Upper lobe of right lung (tissue), 1 donor: ENCODE data around the gene PLXNA4. TPM values are rescaled to one million over a fixed set of nuclear protein-coding genes. Genes with fewer than 3 reads are reported as not detected.
A peak's percentile ranks its signal among the peaks of the same experiment; 100 is the strongest.

Experiments
- ATAC-seq: fragments of 200-7000 bp; cut with Tn5 transposase; one replicate; pipeline ENCODE4 v1.9.1; 2020; ENCODE audit warnings: mild to moderate bottlenecking, moderate library complexity
- DNase-seq: peaks from one replicate; pipeline ENCODE4 v3.0.0-alpha.2; 2020
- H3K27ac ChIP-seq: fragments of 200-600 bp; one replicate; pipeline ENCODE4 v1.8.0; 2022
- H3K27me3 ChIP-seq: fragments of 200-600 bp; one replicate; pipeline ENCODE4 v1.8.0; 2022; ENCODE audit warnings: mild to moderate bottlenecking
- H3K36me3 ChIP-seq: fragments of 200-600 bp; one replicate; pipeline ENCODE4 v1.8.0; 2022
- H3K4me1 ChIP-seq: fragments of 200-600 bp; one replicate; pipeline ENCODE4 v1.8.0; 2022
- H3K4me3 ChIP-seq: fragments of 200-600 bp; one replicate; pipeline ENCODE4 v1.8.0; 2022; ENCODE audit warnings: mild to moderate bottlenecking
- H3K9me3 ChIP-seq: fragments of 200-600 bp; one replicate; pipeline ENCODE4 v1.8.0; 2022
- CTCF ChIP-seq: fragments of 200-600 bp; IDR thresholded peaks from one replicate; pipeline ENCODE4 v1.8.0; 2022; ENCODE audit warnings: antibody characterized with exemption
- intact Hi-C: fragments of 100-400 bp; cut with DNase I; formaldehyde crosslinking; loops from one replicate; pipeline ENCODE4 v1.11.0; 2022
- total RNA-seq: library from RNA; stranded (reverse); fragmentation: NEBNext Ultra II Directional; extraction: Animal tissue kit (Norgen Biotek cat#: 25700); gene quantifications from one replicate; pipeline ENCODE4 v1.2.1, GENCODE V29; 2021
- donor health status: DM: no; HTN: yes; CAD: no; lungs with severe emphysema.

PLXNA4 gene
- total RNA-seq, 1 donor from 2014 or later = 7.2 TPM

GRCh38 chr7:132250480-132251326 is 325.6 kb downstream of the PLXNA4 start:
- TF ChIP-seq CTCF = no peak
- no peaks in the 10 kb centered on the region for H3K27me3 ChIP-seq
- H3K4me1 ChIP-seq = no peaks in the 10 kb centered on the region
- H3K27ac ChIP-seq = no peak overlapping the region
- DNase-seq (no peak), ATAC-seq (no peak)
- H3K4me3 ChIP-seq = no peak overlapping the region
- H3K36me3 ChIP-seq = no peaks in the 10 kb centered on the region
- intact Hi-C loops = no loop called here
- no peaks in the 10 kb centered on the region for H3K9me3 ChIP-seq

GRCh38 chr7:132249256-132249971 is 326.9 kb downstream of the PLXNA4 start:
- intact Hi-C loops = no loop called here
- ATAC-seq = peak; percentile 37
- no peak overlapping the region for H3K4me3 ChIP-seq

GRCh38 chr7:132248841-132249240 is 327.4 kb downstream of the PLXNA4 start:
- intact Hi-C loops = no loop called here
- H3K27me3 ChIP-seq = no peaks in the 10 kb centered on the region
- TF ChIP-seq CTCF = no peak
- no peak overlapping the region for H3K27ac ChIP-seq
- DNase-seq (no peak), ATAC-seq (no peak)
- no peaks in the 10 kb centered on the region for H3K9me3 ChIP-seq
- H3K4me3 ChIP-seq = no peak overlapping the region
- no peaks in the 10 kb centered on the region for H3K36me3 ChIP-seq
- no peaks in the 10 kb centered on the region for H3K4me1 ChIP-seq

More at GRCh38 chr7:132249256-132249971, 326.9 kb downstream of the PLXNA4 start:
- Histone ChIP-seq H3K27me3 (no peaks in the 10 kb centered on the region), H3K9me3 (no peaks in the 10 kb centered on the region), H3K27ac (no peak overlapping the region), H3K4me1 (no peaks in the 10 kb centered on the region), H3K36me3 (no peaks in the 10 kb centered on the region)
- DNase-seq = no peak
- no peak for TF ChIP-seq CTCF

GRCh38 chr7:132247995-132248618 is 328.2 kb downstream of the PLXNA4 start:
- H3K4me1 ChIP-seq = no peaks in the 10 kb centered on the region
- no peak overlapping the region for H3K27ac ChIP-seq
- DNase-seq (no peak), ATAC-seq (no peak)
- H3K27me3 ChIP-seq = no peaks in the 10 kb centered on the region
- intact Hi-C loops = no loop called here
- no peaks in the 10 kb centered on the region for H3K36me3 ChIP-seq
- no peak for TF ChIP-seq CTCF
- H3K4me3 ChIP-seq = no peak overlapping the region
- no peaks in the 10 kb centered on the region for H3K9me3 ChIP-seq

GRCh38 chr7:132246591-132246990 is 329.7 kb downstream of the PLXNA4 start:
- TF ChIP-seq CTCF = no peak
- no peaks in the 10 kb centered on the region for H3K4me1 ChIP-seq
- H3K27me3 ChIP-seq = no peaks in the 10 kb centered on the region
- no peak overlapping the region for H3K4me3 ChIP-seq
- ATAC-seq = no peak
- intact Hi-C loops = no loop called here
- H3K36me3 ChIP-seq = no peaks in the 10 kb centered on the region
- no peak overlapping the region for H3K27ac ChIP-seq
- no peaks in the 10 kb centered on the region for H3K9me3 ChIP-seq
- no peak for DNase-seq
